ENCODE measurements around the gene RNASE7. TPM values are rescaled to one million over a fixed set of nuclear protein-coding genes. Genes with fewer than 3 reads are reported as not detected.

RNASE7 gene
- total RNA-seq, 1 experiment from 2014 or later, result not detected

- H3K27me3 ChIP-seq (ENCODE audit: low read length), result peaks cover 7% of the 10 kb centered on the region; the same call in 1 of the 2 replicates
- no peak overlapping the region for H3K9ac ChIP-seq (ENCODE audit: low read length)
- TF ChIP-seq EZH2 (IDR thresholded peaks at IDR 0.05; ENCODE audit: low read length, unreplicated experiment), result no peak
- no peak for TF ChIP-seq CTCF (conservative IDR thresholded peaks at IDR 0.05; ENCODE audit: low read depth, low read length)
- no peak for TF ChIP-seq EZH2phosphoT487 (IDR thresholded peaks at IDR 0.05; ENCODE audit: borderline replicate concordance, low read length)
- H3K9me3 ChIP-seq (ENCODE audit: low read length), result no peaks in the 10 kb centered on the region
- intact Hi-C loops (cut with micrococcal nuclease), result no loop called here
- CTCF ChIA-PET, result no interaction called here
- BruUV-seq (replicated peaks), result no TSS peak
- H4K20me1 ChIP-seq (ENCODE audit: low read length), result no peaks in the 10 kb centered on the region
- ATAC-seq (no peak), DNase-seq (no peak)
- no peak overlapping the region for H2AFZ ChIP-seq (ENCODE audit: low read length)
- no peak overlapping the region for H3K27ac ChIP-seq (ENCODE audit: low read length)
- H3K4me3 ChIP-seq (ENCODE audit: low read length), result no peak overlapping the region
- no peaks in the 10 kb centered on the region for H3K36me3 ChIP-seq (ENCODE audit: low read depth, low read length)
- POLR2A ChIA-PET (ENCODE audit: unreplicated experiment), result no interaction called here
- H3K4me2 ChIP-seq (ENCODE audit: low read length), result no peak overlapping the region
- no peaks in the 10 kb centered on the region for H3K79me2 ChIP-seq (ENCODE audit: low read length)
- H3F3A ChIP-seq (ENCODE audit: low read length, unreplicated experiment), result no peaks in the 10 kb centered on the region
- H3K9me2 ChIP-seq (replicated peaks; ENCODE audit: low read length), result no peaks in the 10 kb centered on the region
- H3K4me1 ChIP-seq (ENCODE audit: insufficient read depth, low read length), result no peaks in the 10 kb centered on the region
Measured at GRCh38 chr14:21083565-21084325, 41.6 kb downstream of the RNASE7 start.

- intact Hi-C loops (cut with micrococcal nuclease), result no loop called here
- POLR2A ChIA-PET (ENCODE audit: unreplicated experiment), result no interaction called here
- no TSS peak for BruUV-seq (replicated peaks)
Measured at GRCh38 chr14:21084396-21084795, 42.2 kb downstream of the RNASE7 start.

More at GRCh38 chr14:21084396-21084795, 42.2 kb downstream of the RNASE7 start:
- CTCF ChIA-PET, result no interaction called here
- Histone ChIP-seq H3K9me2 (replicated peaks; ENCODE audit: low read length) (no peaks in the 10 kb centered on the region), H4K20me1 (ENCODE audit: low read length) (no peaks in the 10 kb centered on the region), H3K27me3 (ENCODE audit: low read length) (peaks cover 6% of the 10 kb centered on the region; the same call in 1 of the 2 replicates), H3K9me3 (ENCODE audit: low read length) (no peaks in the 10 kb centered on the region), H3K4me2 (ENCODE audit: low read length) (no peak overlapping the region), H2AFZ (ENCODE audit: low read length) (no peak overlapping the region), H3K79me2 (ENCODE audit: low read length) (no peaks in the 10 kb centered on the region), H3F3A (ENCODE audit: low read length, unreplicated experiment) (no peaks in the 10 kb centered on the region), H3K4me1 (ENCODE audit: insufficient read depth, low read length) (no peaks in the 10 kb centered on the region), H3K36me3 (ENCODE audit: low read depth, low read length) (no peaks in the 10 kb centered on the region), H3K9ac (ENCODE audit: low read length) (no peak overlapping the region), H3K4me3 (ENCODE audit: low read length) (no peak overlapping the region), H3K27ac (ENCODE audit: low read length) (no peak overlapping the region)
- ATAC-seq, result no peak
- no peak for DNase-seq
- TF ChIP-seq EZH2phosphoT487 (IDR thresholded peaks at IDR 0.05; ENCODE audit: borderline replicate concordance, low read length), result no peak
- no peak for TF ChIP-seq EZH2 (IDR thresholded peaks at IDR 0.05; ENCODE audit: low read length, unreplicated experiment)
- TF ChIP-seq CTCF (conservative IDR thresholded peaks at IDR 0.05; ENCODE audit: low read depth, low read length), result no peak
